Measurements from ENCODE around the gene NSMCE1. TPM values are rescaled to one million over a fixed set of nuclear protein-coding genes. Genes with fewer than 3 reads are reported as not detected.

The NSMCE1 gene
- total and polyA plus RNA-seq, 2 of the 8 experiments (the other 6 are each of a cell fraction or from before 2014, with no cell fraction given), result 8.1 to 16.6 TPM

DNA sequence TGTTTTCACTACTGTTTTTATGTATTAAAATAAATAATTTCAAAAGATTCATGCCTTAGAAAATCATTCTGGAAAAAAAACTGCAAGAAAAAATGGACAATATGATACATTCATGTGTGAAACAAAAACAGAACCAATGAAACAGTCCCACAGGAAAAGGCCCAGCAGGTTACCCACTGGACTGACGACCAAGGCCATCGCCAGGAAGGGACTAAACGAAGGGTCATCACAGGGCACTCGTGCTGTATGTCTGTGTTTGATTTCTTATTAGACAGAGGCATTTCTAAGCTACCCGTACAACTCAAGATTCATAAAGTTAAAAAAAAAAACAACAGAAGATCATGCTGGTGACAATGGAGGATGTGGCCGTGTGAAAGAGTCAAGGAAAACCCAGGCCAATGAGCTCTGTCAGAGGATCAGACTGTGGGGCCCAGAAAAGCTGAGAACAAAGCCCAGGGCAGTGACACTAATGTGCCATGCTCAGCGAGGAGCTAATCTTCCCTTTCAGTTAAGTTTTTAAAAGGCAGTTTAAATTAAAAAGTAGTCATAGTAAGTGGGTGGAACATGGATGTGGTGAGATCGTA is 31.8 kb downstream of the NSMCE1 start:
- no peaks in the 10 kb centered on the region for H3K79me1 ChIP-seq (ENCODE audit: low read depth, low read length)
- no peaks in the 10 kb centered on the region for H3K27me3 ChIP-seq (replicated peaks in 1 of 4; ENCODE audit: control insufficient read depth in 3 of 4, extremely low read depth in 1 of 4, insufficient read depth in 3 of 4, low read length in 3 of 4)
- peaks cover 0 to 1% of the 10 kb centered on the region in 2 experiments for H4K20me1 ChIP-seq (replicated peaks in 1 of 2; ENCODE audit: control insufficient read depth in 1 of 2, insufficient read depth in 2 of 2, low read length in 2 of 2)
- H3K4me3 ChIP-seq (ENCODE audit: extremely low read depth in 1 of 4, insufficient read depth in 2 of 4, low read depth in 3 of 4, low read length in 4 of 4), result no peak overlapping the region
- no peaks in the 10 kb centered on the region; a peak in 1 of 7 replicates for H3K4me1 ChIP-seq (replicated peaks in 1 of 4; ENCODE audit: control insufficient read depth in 3 of 4, insufficient read depth in 4 of 4, low read length in 3 of 4)
- H2BK5ac ChIP-seq (ENCODE audit: low read depth, low read length), result no peak overlapping the region
- no peak overlapping the region for H3K4me2 ChIP-seq (ENCODE audit: insufficient read depth in 1 of 2, low read depth in 2 of 2, low read length in 2 of 2)
- no peak overlapping the region for H2BK15ac ChIP-seq (ENCODE audit: low read length)
- no peak for DNase-seq (ENCODE audit: low read depth in 1 of 2, low spot score in 2 of 2)
- no peak overlapping the region for H4K91ac ChIP-seq (replicated peaks; ENCODE audit: insufficient read length, low read length)
- POLR2A ChIA-PET (ENCODE audit: partially characterized antibody), result no interaction called here
- no peak overlapping the region for H3K4ac ChIP-seq (replicated peaks; ENCODE audit: insufficient read length, low read depth, low read length)
- H4K8ac ChIP-seq (ENCODE audit: extremely low read depth, insufficient read depth, low read length), result no peak overlapping the region
- H2AK5ac ChIP-seq (ENCODE audit: low read depth, low read length), result no peak overlapping the region
- H2BK20ac ChIP-seq (ENCODE audit: low read length), result no peak overlapping the region
- 0 out of 8 replicates have a peak, but pooled peaks cover 0 to 3% (median 0%) of the 10 kb centered on the region in 4 experiments for H3K36me3 ChIP-seq (ENCODE audit: control insufficient read depth in 2 of 4, insufficient read depth in 4 of 4, low read length in 3 of 4)
- H2AFZ ChIP-seq (ENCODE audit: low read length), result no peak overlapping the region
- H3K56ac ChIP-seq (replicated peaks; ENCODE audit: insufficient read length, low read depth, low read length), result no peak overlapping the region
- 89% methylated on average over 8 of the region's 8 CpGs; no CpG with 5 or more reads in 1 of the 2 experiments for WGBS, 2 experiments (ENCODE audit: extremely low coverage in 1 of 2, insufficient coverage in 1 of 2, insufficient read length in 1 of 2, insufficient replicate concordance in 2 of 2, low coverage in 1 of 2, low lambda C conversion rate in 2 of 2, missing lambda C conversion rate in 1 of 2)
- H3K9me3 ChIP-seq (ENCODE audit: insufficient read depth in 2 of 2, low read depth in 1 of 2, low read length in 1 of 2), result no peaks in the 10 kb centered on the region
- no peak overlapping the region for H3K23ac ChIP-seq (ENCODE audit: insufficient read length)
- no peak overlapping the region for H4K5ac ChIP-seq (ENCODE audit: insufficient read length, low read depth, low read length)
- H3K9ac ChIP-seq (replicated peaks in 1 of 4; ENCODE audit: extremely low read depth in 1 of 4, low read depth in 3 of 4, low read length in 3 of 4), result no peak overlapping the region
- no peak overlapping the region for H3K18ac ChIP-seq (ENCODE audit: extremely low read depth, low read length)
- H2BK12ac ChIP-seq (ENCODE audit: low read depth, low read length), result 0 out of 2 replicates have a peak overlapping the region, but pooled peaks have one; percentile 17
- no peak overlapping the region for H3K27ac ChIP-seq (ENCODE audit: low read depth, low read length)
- H3K79me2 ChIP-seq (ENCODE audit: control insufficient read depth in 1 of 2, insufficient read depth in 2 of 2, low read length in 2 of 2), result no peaks in the 10 kb centered on the region
- no peaks in the 10 kb centered on the region for H3K23me2 ChIP-seq (ENCODE audit: low read depth, low read length)
- H3K14ac ChIP-seq (ENCODE audit: insufficient read length), result no peak overlapping the region
- FAIRE-seq, result no peak
- CTCF ChIA-PET (ENCODE audit: partially characterized antibody), result interaction anchor here (0.6 to 17.4 kb wide), 11 partner anchors 11 to 139 kb away, joined by 3 to 241 read pairs (median 6); no protein-coding TSS in a partner anchor
- H2BK120ac ChIP-seq (replicated peaks; ENCODE audit: low read depth, low read length), result no peak overlapping the region
- no peak for TF ChIP-seq JUN (IDR thresholded peaks at IDR 0.05; ENCODE audit: low read depth, low read length)
- no peak for TF ChIP-seq CHD2 (IDR thresholded peaks at IDR 0.05; ENCODE audit: low read length)
- no peak for TF ChIP-seq NANOG (IDR thresholded peaks at IDR 0.05; ENCODE audit: insufficient read depth, low read depth, low read length, poor library complexity, severe bottlenecking)
- no peak for TF ChIP-seq MAFK (IDR thresholded peaks at IDR 0.05; ENCODE audit: low read depth, low read length)
- TF ChIP-seq BRCA1 (IDR thresholded peaks at IDR 0.05; ENCODE audit: low read depth, low read length), result no peak
- TF ChIP-seq CHD1 (IDR thresholded peaks at IDR 0.05; ENCODE audit: low read depth, low read length), result no peak
- TF ChIP-seq, protein P1, sequence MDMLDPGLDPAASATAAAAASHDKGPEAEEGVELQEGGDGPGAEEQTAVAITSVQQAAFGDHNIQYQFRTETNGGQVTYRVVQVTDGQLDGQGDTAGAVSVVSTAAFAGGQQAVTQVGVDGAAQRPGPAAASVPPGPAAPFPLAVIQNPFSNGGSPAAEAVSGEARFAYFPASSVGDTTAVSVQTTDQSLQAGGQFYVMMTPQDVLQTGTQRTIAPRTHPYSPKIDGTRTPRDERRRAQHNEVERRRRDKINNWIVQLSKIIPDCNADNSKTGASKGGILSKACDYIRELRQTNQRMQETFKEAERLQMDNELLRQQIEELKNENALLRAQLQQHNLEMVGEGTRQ (IDR thresholded peaks at IDR 0.05; ENCODE audit: low read length), result no peak
- TF ChIP-seq POLR2AphosphoS5 (IDR thresholded peaks at IDR 0.05; ENCODE audit: low read depth, low read length), result no peak
- TF ChIP-seq FOSL1 (IDR thresholded peaks at IDR 0.05; ENCODE audit: insufficient read depth, low read depth, low read length), result no peak
- no peak for TF ChIP-seq CBX8 (IDR thresholded peaks at IDR 0.05; ENCODE audit: borderline replicate concordance, low read depth, low read length)
- TF ChIP-seq, protein P2, sequence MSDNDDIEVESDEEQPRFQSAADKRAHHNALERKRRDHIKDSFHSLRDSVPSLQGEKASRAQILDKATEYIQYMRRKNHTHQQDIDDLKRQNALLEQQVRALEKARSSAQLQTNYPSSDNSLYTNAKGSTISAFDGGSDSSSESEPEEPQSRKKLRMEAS (IDR thresholded peaks at IDR 0.05), result no peak
- no peak for TF ChIP-seq HDAC6 (IDR thresholded peaks at IDR 0.05; ENCODE audit: low read depth, low read length)
- no peak for TF ChIP-seq CREB1 (IDR thresholded peaks at IDR 0.05)

All from H1 (cell line).